Measurements from ENCODE around the gene RBBP9. TPM values are rescaled to one million over a fixed set of nuclear protein-coding genes. Genes with fewer than 3 reads are reported as not detected.

Gene RBBP9
- 10 to 100 TPM; 13.8 to 14.7 TPM for total RNA-seq

DNA sequence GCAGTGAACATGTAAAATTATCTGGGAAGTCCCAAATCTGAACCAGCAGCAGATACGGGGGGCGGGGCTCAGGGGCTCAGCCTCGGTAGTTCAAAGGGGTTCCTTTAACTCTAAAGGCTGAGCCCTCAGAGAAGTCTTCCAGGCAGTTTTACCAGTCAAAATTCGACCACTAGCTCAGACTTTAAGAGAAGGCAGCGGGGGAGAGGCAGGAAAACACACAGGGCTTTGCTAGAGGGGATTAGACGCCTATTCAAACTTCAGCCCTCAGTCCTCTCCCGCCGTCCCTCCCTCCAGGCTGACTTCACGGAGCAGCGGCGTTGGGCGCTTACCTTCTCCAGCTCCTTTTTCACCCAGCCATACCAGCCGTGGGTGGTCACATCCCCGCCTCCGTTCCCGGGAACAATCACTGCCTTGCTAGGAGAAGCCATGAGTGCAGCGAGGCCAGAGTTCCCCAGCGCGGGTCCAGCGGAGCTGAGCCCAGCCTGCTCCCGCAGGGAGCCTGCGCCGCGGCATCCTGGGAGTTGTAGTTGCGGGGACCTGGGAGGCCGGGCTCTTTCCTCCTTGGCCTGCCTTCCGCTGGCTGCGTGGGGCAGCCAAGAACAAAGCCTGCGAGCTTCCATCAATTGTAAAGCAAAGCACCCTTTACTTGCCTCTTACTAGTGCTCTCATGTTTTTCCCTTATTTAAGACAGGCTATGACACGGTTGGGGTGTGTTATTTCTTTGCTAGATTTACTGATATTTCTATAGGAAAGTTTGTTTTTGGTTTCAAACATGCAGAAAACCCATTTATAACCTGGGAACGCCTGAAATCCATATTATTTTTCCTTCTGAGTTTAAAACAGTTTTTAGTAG lies at the start of gene RBBP9:
TSS of gene RBBP9 (minus strand) at position 486 of the 853 bp plus-strand sequence. CDS start at position 428, 58 bp downstream.

DNA sequence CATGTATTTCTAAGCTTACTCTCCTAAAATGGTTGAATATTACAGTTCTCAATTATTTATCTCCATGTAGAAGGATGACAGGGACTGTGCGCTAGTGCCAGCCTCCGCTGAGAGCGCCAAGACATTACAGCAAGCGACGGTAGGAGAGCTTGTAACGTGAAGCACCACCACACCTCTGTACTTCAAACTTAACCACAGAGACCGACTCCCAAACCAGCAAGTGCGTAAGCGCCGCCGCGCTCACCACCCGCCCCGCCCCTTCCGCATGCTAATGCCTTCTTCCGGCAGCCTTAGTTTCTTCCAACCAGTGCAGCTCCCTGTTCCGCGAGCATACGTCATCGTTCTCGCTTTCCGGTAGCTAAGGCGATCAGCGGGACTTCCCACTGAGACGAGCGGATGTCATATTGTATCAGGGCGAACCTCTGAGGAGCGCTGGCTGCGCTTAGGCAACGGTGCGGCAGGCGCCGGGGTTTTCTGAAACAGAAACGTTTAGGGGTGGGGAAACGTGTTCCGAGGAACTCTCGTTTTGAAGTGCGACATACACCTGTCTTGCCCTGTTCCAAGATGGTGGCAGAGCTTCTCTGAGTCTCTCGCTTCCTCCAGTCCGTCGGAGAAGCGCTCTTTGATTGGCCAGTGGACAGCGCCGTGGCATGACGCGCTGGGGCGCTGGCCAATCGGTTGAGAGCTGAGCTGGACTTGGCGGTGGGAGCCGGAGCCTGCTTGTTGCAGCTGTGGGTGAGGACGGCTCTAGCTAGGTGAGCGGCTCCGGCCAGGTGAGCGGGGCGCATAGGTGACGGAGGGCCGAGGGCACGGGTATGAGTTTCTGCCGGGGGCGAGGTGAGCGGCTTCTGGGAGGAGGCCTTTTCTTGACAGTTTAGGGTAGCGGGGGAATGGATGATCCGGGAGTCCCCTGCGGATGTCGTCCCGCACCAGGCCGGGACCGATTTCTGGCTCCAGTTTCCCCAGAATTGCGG lies 10.5 kb upstream of the RBBP9 start, which contains the start of gene SEC23B:
TSS of gene SEC23B (plus strand) at position 723 of the 974 bp plus-strand sequence. CDS start 2,896 bp downstream, outside the sequence.

DNA sequence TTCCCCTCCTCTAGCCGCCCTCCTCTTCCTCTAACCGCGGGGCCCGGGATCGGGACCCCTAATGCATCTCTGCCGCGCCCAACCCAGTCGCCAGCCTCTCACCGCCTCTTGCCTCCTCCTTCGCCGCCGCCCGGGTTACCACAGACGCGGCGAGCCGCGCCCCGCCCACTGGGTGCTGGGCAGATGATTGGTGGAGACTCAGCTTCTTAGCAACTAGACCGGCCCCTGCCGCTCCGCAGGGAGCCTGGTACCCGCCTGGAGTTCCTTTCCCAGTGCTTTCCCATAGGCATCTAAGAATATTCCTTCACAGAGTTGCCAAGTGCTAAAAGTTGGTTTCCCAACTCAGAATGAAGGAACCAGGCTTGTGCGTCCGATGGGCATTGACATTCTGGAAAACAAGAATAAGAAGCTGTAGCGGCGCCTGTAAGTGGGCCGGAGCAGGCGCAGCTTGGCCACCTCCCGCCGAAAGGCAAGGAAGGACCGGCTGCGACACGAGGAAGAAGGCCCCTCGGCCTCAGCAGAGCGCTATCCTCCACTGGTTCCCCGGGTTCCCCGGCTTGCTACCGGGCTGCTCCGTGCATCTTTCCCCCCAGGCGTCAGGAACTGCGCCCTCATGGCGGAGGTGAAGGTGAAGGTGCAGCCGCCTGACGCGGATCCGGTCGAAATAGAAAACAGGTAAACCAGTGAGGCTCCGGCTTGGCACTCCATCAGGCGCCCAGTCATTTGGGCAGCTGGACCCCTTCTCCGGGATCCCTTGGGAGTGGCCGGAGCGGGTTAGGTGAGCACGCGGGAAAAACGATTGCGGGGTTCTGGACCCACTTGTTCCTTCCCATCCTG lies 29.9 kb downstream of the RBBP9 start, which contains the start of the genes DZANK1 and POLR3F:
TSS of gene DZANK1 (minus strand) at position 137 of the 837 bp plus-strand sequence. CDS start 1,672 bp downstream, outside the sequence.
TSS of gene POLR3F (plus strand) at position 497 of the 837 bp plus-strand sequence. CDS start at position 614, 117 bp downstream.

Small RNAs within 50 kb of the gene (small RNA-seq; reads per million reads assigned to genes)
- 0 to 0.04 reads per million in 2 donors for gene MIR3192

Other genes starting within 250 kb of the RBBP9 start
- gene ZNF133, start 208.7 kb downstream of the RBBP9 start, total RNA-seq = 10 to 100 TPM in 1 of 2 donors, 1 to 10 TPM in 1; 8.9 to 10.7 TPM
- 1 to 10 TPM in 1 of 2 donors, under 1 TPM in 1; 1.00 to 1.4 TPM for gene DZANK1, start 30.2 kb downstream of the RBBP9 start, total RNA-seq
- 10 to 100 TPM; 15.5 to 20.0 TPM for gene POLR3F, start 29.8 kb downstream of the RBBP9 start, total RNA-seq
- 10 to 100 TPM; 42.0 to 64.6 TPM for gene SEC23B, start 10.7 kb upstream of the RBBP9 start, total RNA-seq
- 10 to 100 TPM; 50.0 to 59.9 TPM for gene SMIM26, start 70.2 kb upstream of the RBBP9 start, total RNA-seq
- 10 to 100 TPM; 32.3 to 43.6 TPM for gene DTD1, start 90.8 kb upstream of the RBBP9 start, total RNA-seq